Smooth muscle cell of bladder (primary cell): ENCODE results near the gene BAZ2B. TPM values are rescaled to one million over a fixed set of nuclear protein-coding genes. Genes with fewer than 3 reads are reported as not detected.

ENCODE experiments used
- total RNA-seq: library from RNA; depleted of rRNA; stranded (reverse); fragments of >200 nt; gene quantifications from 2 replicates; pipeline ENCODE4 v1.2.3, GENCODE V29; 2014

BAZ2B gene
- 36.6 and 41.4 TPM in 2 replicates for total RNA-seq

GRCh38 chr2:159616286-159616701, at the start of gene BAZ2B:
Gene BAZ2B (minus strand): TSS chr2:159616548. CDS start chr2:159478719, 137,829 bp downstream.

GRCh38 chr2:159285929-159286708, 330.2 kb downstream of the BAZ2B start, which contains the start of gene WDSUB1:
Gene WDSUB1 (minus strand): TSS chr2:159286703. CDS start chr2:159283069, 3,634 bp downstream.

Other genes starting within 250 kb of the BAZ2B start
- gene MARCHF7, start 96.0 kb upstream of the BAZ2B start, total RNA-seq: 60.4 and 75.7 TPM in 2 replicates
- gene CD302, start 181.7 kb upstream of the BAZ2B start, total RNA-seq: 6.1 and 8.0 TPM in 2 replicates